NCI-H1417 treated with DMSO at 0.1 percent for 48 hours (cell line): Measurements from ENCODE around the gene AP1M2.

Experiments used
- DNase-seq: peaks from one replicate; lab custom pipeline; 2025; lab: John Stamatoyannopoulos, UW

Gene AP1M2

DNA sequence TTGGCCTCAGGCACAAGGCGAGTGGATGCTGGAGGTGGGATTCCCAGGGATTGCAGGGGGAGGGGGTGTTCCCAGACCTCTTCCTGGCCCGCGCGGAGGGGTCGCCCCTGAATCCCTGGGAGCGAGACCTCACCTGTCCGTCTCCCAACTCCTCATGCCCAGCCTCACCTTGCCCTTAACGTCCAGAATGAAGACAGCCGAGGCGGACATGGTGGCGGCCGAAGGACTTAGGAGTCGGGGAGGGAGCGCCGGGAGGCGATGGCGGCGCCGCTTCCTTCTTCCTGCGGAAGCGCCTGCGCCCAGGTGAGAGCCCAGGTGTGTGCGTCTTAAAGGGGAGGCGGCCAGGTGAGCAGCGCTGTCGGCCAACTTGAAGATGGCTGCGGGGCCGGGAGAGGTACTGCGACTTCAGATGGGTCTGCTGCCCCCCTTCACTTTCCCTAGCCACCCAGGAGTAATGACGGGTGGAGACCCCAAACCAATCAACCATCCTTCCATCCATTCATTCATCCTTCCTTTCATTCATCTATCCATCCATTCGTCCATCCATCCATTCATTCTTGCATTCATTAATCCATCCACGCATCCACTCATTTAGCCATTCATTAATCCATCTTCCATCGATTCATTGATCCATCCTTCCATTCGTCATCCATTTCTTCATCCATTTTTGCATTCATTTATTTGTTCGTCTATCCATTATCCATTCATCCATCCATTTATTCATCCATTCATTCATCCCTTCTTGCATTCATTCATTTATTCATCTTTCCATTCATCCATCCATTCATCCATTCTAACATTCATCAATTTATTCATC, at the start of gene AP1M2:
Gene AP1M2, minus strand, starts transcription at position 291 of the 817 bp plus-strand sequence. Its CDS starts 81 bp downstream, at position 210.
- DNase-seq = peak; percentile 15

DNA sequence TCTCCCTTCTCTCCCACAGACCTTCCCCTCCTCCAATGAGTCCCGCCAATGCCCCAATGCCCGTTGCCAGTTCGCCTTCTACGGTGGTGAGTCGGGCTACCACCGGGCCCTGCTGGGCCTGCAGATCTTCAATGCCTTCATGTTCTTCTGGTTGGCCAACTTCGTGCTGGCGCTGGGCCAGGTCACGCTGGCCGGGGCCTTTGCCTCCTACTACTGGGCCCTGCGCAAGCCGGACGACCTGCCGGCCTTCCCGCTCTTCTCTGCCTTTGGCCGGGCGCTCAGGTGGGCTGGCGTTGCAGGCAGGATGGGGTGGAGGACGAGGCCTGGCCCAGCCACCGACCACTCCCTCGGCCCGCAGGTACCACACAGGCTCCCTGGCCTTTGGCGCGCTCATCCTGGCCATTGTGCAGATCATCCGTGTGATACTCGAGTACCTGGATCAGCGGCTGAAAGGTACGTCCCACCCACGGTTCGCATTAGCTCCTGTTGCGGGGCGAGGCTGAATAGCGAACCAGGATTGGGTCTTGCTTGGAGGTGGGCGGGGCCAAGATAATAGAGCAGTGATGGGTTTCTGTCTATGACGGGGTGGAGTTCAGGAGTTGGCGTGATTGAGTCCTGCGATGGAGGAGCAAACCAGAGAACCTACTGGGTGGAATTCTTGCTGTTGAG, 49.3 kb upstream of the AP1M2 start:
- DNase-seq = no peak

DNA sequence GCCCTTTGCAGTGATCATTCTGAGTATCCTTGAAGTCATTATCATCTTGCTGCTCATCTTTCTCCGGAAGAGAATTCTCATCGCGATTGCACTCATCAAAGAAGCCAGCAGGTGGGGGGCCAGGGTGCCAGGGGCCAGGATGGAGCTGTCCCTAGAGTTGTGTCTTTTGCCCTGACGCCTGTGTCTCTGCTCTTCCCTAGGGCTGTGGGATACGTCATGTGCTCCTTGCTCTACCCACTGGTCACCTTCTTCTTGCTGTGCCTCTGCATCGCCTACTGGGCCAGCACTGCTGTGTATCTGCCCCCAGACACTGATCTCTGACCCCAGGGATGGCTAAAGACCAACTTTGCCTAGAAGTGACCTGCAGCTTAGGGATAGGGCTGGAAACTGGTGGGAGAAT, 47.9 kb upstream of the AP1M2 start:
- DNase-seq = no peak

DNA sequence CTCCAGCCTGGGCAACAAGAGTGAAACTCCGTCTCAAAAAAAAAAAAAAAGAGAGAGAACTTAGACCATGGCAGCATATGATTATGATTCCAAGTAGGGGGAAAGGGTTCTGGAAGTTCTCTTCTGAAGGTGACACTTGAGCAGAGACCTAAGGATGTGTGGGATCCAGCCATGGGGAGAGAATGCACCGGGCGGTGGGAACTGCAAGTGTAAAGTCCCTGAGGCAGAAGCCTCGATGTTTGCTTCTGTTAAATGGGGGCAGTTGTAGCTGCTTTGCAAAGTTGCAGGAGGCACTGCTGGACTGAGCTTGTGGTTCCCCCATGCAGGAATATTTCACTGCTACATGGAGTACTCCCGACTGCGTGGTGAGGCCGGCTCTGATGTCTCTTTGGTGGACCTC, 47.3 kb upstream of the AP1M2 start:
- DNase-seq = no peak

DNA sequence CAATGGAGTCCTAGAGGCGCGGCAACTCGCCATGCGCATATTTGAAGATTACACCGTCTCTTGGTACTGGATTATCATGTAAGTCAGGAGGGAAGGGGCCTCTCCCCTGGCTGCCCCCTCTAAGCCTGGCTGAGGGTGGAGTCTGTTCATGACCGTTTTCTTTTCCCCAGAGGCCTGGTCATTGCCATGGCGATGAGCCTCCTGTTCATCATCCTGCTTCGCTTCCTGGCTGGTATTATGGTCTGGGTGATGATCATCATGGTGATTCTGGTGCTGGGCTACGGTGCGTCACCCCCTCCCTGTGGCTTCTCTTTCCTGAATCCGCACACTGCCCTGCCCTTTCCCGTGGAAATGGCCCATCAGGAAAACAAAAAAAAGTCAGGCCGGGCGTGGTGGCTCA, 44.8 kb upstream of the AP1M2 start:
- DNase-seq = no peak

DNA sequence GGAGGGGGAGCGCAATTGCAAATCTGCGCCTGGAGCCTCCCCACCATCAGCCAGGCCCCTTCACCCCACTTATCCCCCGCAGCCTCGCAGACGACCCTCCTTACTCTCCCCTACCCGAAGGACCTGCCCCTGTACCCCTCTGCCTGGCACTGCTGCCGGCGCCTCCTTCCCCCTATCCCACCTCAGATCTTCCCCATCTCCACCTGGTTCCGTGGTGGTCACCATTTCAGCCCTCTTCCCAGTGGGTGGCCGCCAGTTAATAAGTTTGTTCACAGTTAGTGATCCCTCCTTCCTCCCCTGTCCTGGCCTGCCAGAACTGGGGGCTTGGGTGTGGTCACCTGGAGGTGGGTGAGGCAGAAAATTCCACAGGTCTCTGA, 38.6 kb upstream of the AP1M2 start:
- no peak for DNase-seq

DNA sequence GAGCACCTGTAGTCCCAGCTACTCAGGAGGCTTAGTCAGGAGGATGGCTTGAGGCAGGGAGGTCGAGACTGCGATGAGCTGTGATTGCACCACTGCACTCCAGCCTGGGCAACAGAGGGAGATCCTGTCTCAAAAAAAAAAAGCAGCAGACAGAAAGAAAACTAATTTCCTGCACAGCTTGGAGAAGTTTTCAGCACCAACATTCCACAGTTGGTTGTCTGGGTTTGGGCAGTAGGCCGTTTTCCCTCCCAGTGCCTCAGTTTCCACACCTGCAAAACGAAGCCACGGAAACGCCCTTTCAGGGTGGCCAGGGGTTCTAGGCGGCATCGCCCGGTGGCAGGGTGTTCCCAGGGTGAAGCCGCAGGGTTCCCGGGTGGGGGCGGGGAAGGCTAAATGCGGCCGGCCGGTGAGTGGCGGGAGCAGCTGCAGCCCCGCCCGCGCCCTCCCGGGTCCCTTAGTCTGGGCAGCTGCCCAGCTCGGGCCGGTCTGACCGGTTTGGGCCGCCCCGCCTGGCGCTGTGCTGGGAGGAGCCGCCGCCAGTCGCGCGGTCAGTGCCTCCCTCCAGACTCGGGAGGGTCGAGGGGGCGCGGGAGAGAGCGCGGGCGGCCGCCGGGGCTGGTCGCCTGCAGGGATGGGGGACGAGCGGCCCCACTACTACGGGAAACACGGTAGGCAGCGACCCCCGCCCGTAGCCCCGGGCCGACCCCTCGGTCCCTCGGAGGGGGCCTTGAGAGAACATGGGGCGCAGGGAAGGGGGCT, 38.1 kb upstream of the AP1M2 start, which contains the start of gene SLC44A2:
Gene SLC44A2, plus strand, starts transcription at position 551 of the 759 bp plus-strand sequence. Its CDS starts 81 bp downstream, at position 632.
- peak; percentile 20 for DNase-seq

DNA sequence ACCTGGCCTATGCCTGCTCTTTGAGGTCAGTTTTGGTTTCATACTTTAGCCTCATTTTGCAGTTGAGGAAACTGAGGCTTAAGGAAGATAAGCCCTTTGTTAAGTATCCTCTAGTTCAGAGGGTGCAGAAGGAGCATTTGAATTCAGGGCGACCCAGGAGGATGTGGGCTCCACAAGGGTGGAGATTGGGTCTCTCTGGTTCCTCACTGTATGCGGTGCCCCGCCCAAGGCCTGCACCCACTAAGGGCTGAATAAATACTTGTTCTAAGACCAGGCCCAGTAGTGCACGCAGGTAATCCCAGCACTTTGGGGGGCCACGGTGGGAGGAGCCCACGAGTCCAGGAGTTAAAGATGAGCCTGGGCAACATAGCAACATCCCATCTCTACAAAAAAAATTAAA, 37.5 kb upstream of the AP1M2 start:
- no peak for DNase-seq

DNA sequence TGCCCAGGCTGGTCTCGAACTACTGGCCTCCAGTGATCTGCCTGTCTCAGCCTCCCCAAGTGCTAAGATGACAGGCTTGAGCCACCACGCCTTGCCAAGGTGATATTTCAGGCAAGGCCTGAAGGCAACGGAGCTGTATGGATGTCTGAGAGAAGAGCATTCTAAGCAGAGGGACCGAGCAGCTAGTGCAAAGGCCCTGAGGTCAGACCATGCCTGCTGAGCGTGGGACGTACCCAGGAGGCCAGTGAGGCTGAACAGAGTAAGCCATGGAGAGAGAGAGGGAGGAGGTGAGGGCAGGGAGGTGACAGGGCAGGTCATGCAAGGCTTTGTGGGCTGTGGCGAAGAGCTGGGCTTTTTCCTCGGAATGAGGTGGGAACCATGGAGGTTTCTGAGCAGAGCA, 34.9 kb upstream of the AP1M2 start:
- no peak for DNase-seq

DNA sequence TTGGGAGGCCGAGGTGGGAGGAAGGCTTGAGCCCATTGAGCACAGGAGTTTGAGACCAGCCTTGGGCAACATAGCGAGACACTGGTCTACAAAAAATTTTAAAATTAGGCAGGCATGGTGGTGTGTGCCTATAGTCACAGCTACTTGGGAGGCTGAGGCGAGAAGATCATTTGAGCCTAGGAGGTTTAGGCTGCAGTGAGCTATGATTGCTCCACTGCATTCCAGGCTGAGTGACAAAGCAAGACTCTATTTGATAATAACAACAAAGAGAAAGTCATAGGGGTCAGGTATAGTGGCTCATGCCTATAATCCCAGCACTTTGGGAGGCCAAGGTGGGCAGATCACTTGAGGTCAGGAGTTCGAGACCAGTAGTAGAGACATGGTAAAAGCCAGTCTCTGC, 33.7 kb upstream of the AP1M2 start:
- no peak for DNase-seq

DNA sequence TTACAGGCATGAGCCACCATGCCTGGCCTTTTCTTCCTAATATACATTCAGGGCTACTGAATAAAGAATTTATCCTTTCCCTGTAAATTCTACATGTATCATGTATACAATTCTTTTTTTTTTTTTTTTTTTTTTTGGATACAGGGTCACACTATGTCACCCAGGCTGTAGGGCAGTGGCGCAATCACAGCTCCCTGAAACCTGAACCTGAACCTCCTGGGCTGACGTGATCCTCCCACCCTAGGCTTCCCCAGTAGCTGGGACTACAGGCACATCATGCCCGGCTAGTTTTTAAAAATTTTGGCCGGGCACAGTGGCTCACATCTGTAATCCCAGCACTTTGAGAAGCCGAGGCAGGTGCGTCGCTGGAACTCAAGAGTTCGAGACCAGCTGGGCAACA, 31.7 kb upstream of the AP1M2 start:
- DNase-seq = no peak

DNA sequence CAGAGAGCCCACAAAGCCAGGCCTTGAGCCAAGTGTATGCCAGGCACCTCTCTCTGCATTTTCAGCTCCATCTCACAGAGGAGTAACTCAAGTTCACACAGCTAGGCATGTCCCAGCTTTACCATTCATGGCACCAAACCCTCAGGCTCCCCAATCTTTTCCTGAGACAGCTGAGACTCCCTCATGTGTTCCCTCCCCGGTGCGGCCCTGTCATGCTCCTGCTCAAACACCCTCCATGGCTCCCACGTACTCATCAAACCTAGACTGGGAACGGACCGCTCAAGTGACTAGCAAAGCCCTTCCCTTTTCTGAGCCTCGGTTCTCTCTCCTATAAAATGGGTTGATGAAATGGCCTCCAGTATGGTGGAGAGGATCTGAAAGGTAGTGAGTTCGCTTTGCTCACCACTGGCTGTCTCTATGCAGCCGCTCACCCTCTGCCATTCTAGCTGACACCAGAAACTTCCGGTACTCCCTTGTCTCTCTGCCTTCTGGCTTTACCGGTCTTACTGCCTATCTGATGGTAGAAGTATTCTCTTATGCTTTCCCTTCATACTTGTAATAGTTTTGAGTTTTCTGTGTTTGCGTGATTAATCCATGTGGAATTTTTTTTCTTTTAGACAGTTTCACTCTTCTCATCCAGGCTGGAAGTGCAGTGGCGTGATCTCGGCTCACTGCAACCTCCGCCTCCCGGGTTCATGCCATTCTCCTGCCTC, 30.5 kb upstream of the AP1M2 start:
- DNase-seq = no peak

DNA sequence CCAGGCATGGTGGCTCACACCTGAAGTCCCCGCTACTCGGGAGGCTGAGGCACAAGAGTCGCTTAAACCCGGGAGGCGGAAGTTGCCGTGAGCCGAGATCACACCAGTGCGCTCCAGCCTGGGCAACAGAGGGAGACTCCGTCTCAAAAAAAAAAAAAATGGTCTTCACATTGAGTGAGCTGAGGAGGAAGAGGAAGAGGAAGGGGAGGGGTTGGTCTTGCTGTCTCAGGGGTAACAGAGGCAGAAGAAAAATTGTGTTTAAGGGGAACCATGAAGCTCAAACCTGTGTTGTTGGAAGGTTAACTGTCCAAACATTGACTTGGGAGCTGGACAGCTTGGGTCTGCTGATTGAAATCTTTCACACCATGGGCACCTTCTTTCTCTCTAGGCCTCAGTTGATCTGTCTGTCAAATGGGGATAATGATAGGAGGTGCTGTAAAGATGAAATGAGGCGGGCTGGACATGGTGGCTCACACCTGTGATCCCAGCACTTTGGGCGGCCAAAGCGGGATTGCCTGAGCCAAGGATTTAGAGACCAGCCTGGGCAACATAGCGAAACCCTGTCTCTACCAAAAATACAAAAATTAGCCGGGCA, 28.4 kb upstream of the AP1M2 start:
- no peak for DNase-seq

DNA sequence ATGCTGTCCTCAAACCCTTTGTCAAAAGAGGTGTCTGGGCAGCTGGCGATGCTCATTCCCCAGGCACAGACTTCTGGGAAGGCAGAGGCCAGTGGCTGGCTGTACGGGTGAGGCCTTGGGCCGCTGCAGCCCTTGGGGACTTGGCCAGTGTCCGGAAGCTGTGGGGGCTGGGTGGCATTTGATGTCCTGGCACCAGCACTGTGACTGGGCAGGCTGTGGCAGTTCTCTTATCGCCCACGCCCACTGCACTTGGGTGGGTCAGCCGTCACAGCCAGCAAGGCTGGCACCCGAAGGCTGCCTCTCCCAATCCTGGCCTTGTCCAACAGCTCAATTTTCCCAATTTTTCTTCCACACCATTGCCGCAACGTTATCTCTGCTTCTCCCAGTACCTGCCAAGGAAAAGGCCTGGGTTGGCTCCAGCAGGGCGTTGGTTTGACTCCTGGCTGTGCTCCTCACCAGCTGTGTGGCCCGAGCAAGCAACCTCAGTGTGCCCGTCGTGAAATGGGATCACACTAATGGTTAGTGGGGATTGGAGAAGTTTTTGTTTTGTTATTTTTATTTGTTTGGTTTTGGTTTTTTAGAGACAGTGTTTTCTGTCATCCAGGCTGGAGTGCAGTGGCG, 25.5 kb upstream of the AP1M2 start:
- no peak for DNase-seq

DNA sequence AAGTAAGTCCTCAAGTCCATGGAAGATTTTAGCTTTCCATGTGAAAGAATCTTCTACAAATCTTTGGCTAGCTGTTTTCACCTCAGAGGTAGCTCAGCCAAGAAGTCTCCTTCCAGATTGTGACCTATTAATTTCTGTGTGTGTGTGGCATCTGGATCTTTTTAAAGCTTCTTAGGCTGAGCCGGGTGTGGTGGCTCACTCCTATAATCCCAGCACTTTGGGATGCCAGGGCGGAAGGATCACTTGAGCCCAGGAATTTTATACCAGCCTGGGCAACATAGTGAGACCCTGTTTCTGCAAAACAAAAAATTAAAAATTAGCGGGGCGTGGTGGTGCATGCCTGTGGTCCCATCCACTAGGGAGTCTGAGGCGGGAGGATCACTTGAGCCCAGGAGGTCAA, 24.8 kb upstream of the AP1M2 start:
- DNase-seq = no peak

DNA sequence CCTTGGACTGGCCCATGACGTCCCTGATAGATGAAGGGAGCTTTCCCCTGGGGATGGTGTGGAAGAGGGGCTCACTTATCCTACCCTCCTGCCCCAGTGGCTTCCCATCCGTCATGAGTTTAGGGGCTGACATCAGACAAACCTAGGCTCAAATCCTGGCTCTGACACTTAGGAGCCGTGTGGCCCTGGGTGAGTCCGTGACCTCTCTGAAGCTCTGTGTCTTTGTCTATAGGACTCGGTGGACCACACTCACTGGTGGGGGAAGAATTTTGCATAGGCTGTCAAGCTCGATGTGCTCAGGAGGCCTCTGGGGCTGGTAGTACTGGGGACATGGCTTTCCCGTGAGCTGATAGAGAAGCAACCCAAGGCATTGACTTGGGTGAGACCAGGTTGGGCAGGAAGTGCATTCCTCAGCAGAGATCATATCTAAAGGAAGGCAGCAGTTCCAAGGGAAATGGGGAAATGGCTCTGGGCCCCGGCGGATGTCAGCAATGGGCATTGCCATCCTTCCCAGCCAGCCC, 17.4 kb upstream of the AP1M2 start:
- DNase-seq = no peak

DNA sequence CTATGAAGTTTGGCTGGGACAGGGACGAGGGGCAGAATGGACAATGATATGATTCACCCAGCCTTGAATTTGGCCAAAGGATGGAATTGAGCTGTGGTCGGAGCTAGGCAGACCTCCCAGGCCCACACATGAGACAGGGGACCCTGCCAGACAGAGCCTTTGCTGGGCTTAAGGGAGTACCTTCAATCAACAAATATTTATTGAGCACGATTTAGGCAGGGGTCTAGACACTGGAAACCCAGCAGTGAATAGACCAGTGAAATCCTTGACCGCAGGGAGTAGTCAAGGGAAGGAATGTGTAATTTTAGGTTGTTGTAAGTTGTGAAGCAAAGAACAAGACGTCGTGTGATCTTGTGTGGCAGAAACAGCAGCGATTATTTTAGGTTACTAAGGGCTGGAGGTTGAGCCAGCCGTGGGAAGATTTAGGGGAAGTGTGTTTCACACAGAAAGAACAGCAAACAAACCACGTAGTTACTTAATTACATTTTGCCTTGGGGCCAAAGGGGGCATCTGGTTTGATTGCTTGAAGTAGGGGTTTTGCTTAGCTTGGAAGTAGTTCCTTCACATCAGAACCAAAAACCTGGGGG, 16.9 kb upstream of the AP1M2 start:
- DNase-seq = no peak

DNA sequence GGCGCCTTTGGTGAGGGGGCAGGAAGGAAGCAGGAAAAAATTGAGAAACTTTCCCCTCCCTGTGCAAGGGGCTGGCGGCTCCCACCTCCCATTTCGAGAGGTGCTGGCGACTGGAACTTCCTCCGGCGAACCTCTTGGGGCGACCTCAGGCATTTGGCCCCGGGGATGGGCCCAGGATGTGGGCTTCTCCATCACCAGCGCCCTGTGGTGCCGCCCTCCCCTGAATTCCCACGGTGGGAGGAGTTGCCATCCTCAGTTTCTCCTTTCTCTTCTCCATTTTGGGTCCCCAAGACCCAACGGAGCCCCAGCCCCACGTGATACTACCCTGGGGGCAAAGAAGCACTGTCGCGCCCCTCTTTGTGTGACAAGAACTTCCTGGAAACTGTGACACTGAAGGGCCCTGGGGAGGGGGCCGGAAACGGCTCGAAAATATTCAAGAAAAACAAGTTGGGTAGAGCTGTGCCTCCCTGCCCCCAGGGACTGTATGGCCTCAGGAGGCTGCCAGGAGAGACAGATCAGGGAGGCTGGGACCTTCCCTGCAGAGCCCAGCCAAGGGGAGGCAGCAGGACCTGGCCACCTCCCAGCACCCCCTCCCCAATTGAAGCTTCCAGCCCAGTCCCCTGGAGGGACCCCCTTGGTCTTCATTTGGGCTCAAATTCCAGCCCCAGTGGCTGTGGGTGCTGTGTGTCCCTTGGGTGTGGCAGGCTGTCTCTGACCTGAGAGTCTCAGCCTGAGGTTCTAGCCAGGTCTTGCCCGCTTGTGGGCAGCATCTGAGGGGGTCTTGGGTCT, 16.2 kb upstream of the AP1M2 start:
- DNase-seq = no peak

DNA sequence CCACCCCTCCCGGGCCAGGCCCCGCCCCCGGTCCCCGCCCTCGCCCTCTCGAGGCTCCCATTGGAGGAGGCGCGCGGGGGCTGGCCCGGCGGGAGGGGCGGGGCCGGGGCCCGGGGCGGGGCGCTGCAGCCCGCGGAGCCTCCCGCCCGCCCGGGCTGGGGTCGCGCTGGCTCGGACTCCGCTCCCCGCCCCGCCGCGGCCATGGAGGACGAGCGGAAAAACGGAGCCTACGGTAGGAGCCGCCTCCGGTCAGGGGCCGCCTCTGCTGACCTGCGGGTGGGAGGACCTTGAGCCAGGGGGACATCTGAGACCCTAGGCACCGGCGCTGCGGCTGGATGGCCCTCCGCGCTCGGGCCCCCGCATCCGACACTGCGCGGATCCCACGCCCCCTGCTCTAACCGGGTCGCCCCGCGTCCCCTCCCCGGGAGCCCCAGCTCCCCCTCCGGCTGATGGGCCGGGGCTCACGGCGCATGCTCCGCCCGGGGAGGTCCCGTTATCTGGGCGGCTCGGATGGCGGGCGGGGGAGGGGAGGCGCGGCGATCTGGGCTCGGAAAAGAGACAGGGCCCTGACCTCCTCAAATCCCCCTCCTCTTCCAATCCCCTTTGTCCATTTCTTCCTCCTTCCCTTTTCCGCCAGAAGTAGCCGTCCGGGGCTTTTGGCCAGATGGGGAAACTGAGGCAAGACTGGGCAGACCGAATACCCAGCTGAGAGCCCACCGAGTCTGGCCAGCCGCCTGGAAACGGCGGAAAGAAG, 15.4 kb upstream of the AP1M2 start:
- no peak for DNase-seq
